Fibroblast of peridontal ligament (primary cell): ENCODE measurements around the gene KLHL13.

ENCODE experiments used
- DNase-seq: peaks from one replicate; pipeline ENCODE4 v3.0.0-alpha.2; 2010; ENCODE audit errors: extremely low read depth

The KLHL13 gene

GRCh38 chrX:117871796-117872195, 244.8 kb downstream of the KLHL13 start:
- DNase-seq = no peak

DNA sequence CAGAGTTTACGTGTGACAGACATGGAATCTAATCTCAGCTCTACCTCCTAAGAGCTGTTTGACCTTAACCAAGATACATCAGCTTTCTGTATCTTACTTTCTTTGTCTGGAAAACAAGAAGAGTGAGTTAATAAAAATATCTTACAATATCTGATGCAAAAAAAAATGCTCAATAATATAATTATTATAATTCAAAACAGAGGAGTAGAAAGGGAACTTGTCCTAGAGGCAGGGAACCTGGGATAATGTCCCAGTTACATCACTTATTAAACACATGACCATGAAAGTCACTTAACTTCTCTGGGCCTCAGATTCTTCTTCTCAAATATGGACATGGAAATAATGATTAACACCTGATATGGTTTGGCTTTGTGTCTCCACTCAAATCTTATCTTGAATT, 256.1 kb downstream of the KLHL13 start:
- no peak for DNase-seq

GRCh38 chrX:117854806-117855205, 261.8 kb downstream of the KLHL13 start:
- DNase-seq = no peak

DNA sequence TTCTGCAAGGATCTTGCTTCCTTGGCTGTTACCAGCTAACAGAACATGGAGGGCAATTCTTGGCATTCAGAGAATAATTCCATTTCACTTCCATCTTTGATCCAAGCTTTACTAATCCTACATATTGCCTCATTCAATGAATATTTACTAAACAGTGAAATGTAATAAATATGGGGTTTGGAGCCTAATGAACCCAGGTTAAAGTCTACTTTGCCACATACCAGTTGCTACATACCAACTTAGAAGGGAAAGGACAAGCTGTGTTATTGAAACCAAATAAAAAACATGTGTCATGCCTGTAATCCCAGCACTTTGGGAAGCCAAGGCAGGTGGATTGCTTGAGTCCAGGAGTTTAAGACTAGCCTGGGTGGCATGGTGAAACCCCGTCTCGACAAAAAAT, 265.6 kb downstream of the KLHL13 start:
- DNase-seq = no peak
